ENCODE results near the gene PLPP4.

Gene PLPP4

GRCh38 chr10:120580918-120581895, 124.2 kb downstream of the PLPP4 start:
- no peak for DNase-seq

GRCh38 chr10:120582753-120583152, 125.7 kb downstream of the PLPP4 start:
- no peak for DNase-seq

- DNase-seq, result peak; percentile 24
These were observed 126.5 kb downstream of the PLPP4 start for GRCh38 chr10:120583424-120584108.

- DNase-seq, result no peak
These were observed 127.8 kb downstream of the PLPP4 start for GRCh38 chr10:120584786-120585185.

GRCh38 chr10:120586471-120586872, 129.4 kb downstream of the PLPP4 start:
- no peak for DNase-seq

GRCh38 chr10:120587061-120587460, 130.0 kb downstream of the PLPP4 start:
- DNase-seq, result no peak

GRCh38 chr10:120588311-120588710, 131.3 kb downstream of the PLPP4 start:
- no peak for DNase-seq

GRCh38 chr10:120593693-120594092, 136.7 kb downstream of the PLPP4 start:
- DNase-seq, result no peak

- DNase-seq, result no peak
These were observed 140.9 kb downstream of the PLPP4 start for GRCh38 chr10:120597902-120598301.

- no peak for DNase-seq
These were observed 141.4 kb downstream of the PLPP4 start for GRCh38 chr10:120598386-120598785.

- DNase-seq, result no peak
These were observed 142.2 kb downstream of the PLPP4 start for GRCh38 chr10:120599200-120599724.

- DNase-seq, result peak; percentile 9
These were observed 144.0 kb downstream of the PLPP4 start for GRCh38 chr10:120600871-120601649.

GRCh38 chr10:120601999-120602398, 145.0 kb downstream of the PLPP4 start:
- no peak for DNase-seq

- no peak for DNase-seq
These were observed 148.4 kb downstream of the PLPP4 start for GRCh38 chr10:120605410-120605809.

GRCh38 chr10:120606051-120606764, 149.2 kb downstream of the PLPP4 start:
- DNase-seq, result no peak

GRCh38 chr10:120607016-120607709, 150.1 kb downstream of the PLPP4 start:
- no peak for DNase-seq

GRCh38 chr10:120607710-120608703, 151.0 kb downstream of the PLPP4 start:
- DNase-seq, result no peak

- DNase-seq, result no peak
These were observed 152.0 kb downstream of the PLPP4 start for GRCh38 chr10:120609006-120609405.

GRCh38 chr10:120610791-120611190, 153.8 kb downstream of the PLPP4 start:
- DNase-seq, result no peak

- DNase-seq, result no peak
These were observed 155.7 kb downstream of the PLPP4 start for GRCh38 chr10:120612756-120613155.
